K562 (cell line): ENCODE results near the gene BICC1.

ENCODE experiments used
- BDP1 ChIP-seq: IDR thresholded peaks from 3 replicates; pipeline ENCODE4 v1.6.1; 2011; ENCODE audit not compliant: insufficient read length, insufficient read depth
- CHD2 ChIP-seq: IDR thresholded peaks from 2 replicates; pipeline ENCODE4 v1.6.1; 2011; ENCODE audit warnings: low read depth, low read length
- EP300 ChIP-seq: IDR thresholded peaks from 2 replicates; pipeline ENCODE4 v1.6.1; 2012; ENCODE audit warnings: low read length, improper control_type of control experiment
- EZH2 ChIP-seq: IDR thresholded peaks from 2 replicates; pipeline ENCODE4 v1.6.1; 2012; ENCODE audit warnings: low read depth, mild to moderate bottlenecking, inconsistent platforms, low read length, borderline replicate concordance
- HDAC1 ChIP-seq, 2 experiments: fragments of 450-650 bp; IDR thresholded peaks; 2 replicates each; pipeline ENCODE4 v1.6.1; 2016 to 2017; ENCODE audit warnings: inconsistent platforms in 1 of 2, mild to moderate bottlenecking in 1 of 2, moderate library complexity in 1 of 2
- KDM2B ChIP-seq: fragments of 250-450 bp; sonication (Bioruptor Pico); IDR thresholded peaks from 2 replicates; pipeline ENCODE4 v1.8.0; 2021; ENCODE audit warnings: mild to moderate bottlenecking, moderate library complexity
- U2AF2 ChIP-seq: fragments of 200-400 bp; formaldehyde crosslinking; optimal IDR thresholded peaks from 2 replicates; pipeline ENCODE3; 2017; ENCODE audit warnings: low read depth, mild to moderate bottlenecking, low read length
- TF ChIP-seq, protein P1 (sequence below), 3 experiments: IDR thresholded peaks in 2 of 3; conservative IDR thresholded peaks in 1 of 3; 2 replicates each; pipeline ENCODE4 v1.5.1; 2011 to 2012; ENCODE audit warnings: low read length in 3 of 3, mild to moderate bottlenecking in 3 of 3, control low read depth in 2 of 3, improper control_type of control experiment in 1 of 3, inconsistent platforms in 1 of 3, low read depth in 1 of 3, mixed read lengths in 1 of 3, moderate library complexity in 1 of 3; ENCODE audit not compliant: insufficient read depth in 2 of 3
- TF ChIP-seq, protein P2 (sequence below), 2 experiments: fragments of 450-650 bp; formaldehyde crosslinking in 1 of 2; IDR thresholded peaks; 2 replicates each; pipeline versions ENCODE4 v1.4.0 to v1.6.1; 2014 to 2020; ENCODE audit warnings: mild to moderate bottlenecking in 2 of 2, borderline replicate concordance in 1 of 2, low read depth in 1 of 2

DNA sequence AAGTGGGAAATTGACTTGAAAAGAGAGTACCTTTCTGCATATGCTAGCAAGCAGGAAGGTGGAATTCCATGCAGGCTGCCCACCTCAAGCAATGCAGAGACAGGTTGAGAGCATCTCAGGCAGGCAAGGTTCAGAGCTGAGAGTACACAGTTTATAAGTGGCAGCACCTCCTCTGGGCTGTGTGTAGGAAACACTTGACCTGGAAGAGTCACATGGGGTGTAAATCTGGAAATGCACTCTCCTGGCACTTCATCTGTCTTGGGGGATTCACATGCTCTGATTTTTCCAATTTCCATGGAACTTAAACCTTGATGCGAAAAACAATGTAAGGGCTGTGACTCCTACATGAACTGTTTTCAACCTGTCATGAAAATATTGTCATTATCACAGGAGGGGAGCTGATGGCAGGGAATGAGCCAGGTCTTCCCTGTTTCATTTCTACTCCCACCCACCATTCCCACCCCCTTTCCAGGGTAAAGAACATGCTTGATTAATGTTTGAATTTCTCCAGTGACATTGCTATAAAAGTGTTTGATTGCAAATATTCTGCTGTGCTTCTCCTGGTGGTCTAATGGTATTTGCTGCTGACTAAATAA lies 328.3 kb downstream of the BICC1 start:
- TF ChIP-seq BDP1 = no peak
- no peak for TF ChIP-seq U2AF2
- TF ChIP-seq, protein P1, sequence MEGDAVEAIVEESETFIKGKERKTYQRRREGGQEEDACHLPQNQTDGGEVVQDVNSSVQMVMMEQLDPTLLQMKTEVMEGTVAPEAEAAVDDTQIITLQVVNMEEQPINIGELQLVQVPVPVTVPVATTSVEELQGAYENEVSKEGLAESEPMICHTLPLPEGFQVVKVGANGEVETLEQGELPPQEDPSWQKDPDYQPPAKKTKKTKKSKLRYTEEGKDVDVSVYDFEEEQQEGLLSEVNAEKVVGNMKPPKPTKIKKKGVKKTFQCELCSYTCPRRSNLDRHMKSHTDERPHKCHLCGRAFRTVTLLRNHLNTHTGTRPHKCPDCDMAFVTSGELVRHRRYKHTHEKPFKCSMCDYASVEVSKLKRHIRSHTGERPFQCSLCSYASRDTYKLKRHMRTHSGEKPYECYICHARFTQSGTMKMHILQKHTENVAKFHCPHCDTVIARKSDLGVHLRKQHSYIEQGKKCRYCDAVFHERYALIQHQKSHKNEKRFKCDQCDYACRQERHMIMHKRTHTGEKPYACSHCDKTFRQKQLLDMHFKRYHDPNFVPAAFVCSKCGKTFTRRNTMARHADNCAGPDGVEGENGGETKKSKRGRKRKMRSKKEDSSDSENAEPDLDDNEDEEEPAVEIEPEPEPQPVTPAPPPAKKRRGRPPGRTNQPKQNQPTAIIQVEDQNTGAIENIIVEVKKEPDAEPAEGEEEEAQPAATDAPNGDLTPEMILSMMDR (IDR thresholded peaks at IDR 0.05 in 2 of 3, conservative IDR thresholded peaks at IDR 0.05 in 1 of 3; ENCODE audit: insufficient read depth in 2 of 3, low read depth in 1 of 3, low read length in 3 of 3) = no peak
- no peak for TF ChIP-seq EP300
- TF ChIP-seq, protein P2, sequence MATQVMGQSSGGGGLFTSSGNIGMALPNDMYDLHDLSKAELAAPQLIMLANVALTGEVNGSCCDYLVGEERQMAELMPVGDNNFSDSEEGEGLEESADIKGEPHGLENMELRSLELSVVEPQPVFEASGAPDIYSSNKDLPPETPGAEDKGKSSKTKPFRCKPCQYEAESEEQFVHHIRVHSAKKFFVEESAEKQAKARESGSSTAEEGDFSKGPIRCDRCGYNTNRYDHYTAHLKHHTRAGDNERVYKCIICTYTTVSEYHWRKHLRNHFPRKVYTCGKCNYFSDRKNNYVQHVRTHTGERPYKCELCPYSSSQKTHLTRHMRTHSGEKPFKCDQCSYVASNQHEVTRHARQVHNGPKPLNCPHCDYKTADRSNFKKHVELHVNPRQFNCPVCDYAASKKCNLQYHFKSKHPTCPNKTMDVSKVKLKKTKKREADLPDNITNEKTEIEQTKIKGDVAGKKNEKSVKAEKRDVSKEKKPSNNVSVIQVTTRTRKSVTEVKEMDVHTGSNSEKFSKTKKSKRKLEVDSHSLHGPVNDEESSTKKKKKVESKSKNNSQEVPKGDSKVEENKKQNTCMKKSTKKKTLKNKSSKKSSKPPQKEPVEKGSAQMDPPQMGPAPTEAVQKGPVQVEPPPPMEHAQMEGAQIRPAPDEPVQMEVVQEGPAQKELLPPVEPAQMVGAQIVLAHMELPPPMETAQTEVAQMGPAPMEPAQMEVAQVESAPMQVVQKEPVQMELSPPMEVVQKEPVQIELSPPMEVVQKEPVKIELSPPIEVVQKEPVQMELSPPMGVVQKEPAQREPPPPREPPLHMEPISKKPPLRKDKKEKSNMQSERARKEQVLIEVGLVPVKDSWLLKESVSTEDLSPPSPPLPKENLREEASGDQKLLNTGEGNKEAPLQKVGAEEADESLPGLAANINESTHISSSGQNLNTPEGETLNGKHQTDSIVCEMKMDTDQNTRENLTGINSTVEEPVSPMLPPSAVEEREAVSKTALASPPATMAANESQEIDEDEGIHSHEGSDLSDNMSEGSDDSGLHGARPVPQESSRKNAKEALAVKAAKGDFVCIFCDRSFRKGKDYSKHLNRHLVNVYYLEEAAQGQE (IDR thresholded peaks at IDR 0.05; ENCODE audit: borderline replicate concordance) = no peak
- TF ChIP-seq, protein P2 (CRISPR knock-in tag; IDR thresholded peaks at IDR 0.05; ENCODE audit: low read depth) = no peak
- TF ChIP-seq HDAC1 (IDR thresholded peaks at IDR 0.05) = no peak
- TF ChIP-seq KDM2B (CRISPR knock-in tag) = no peak
- TF ChIP-seq CHD2 = no peak
- no peak for TF ChIP-seq EZH2
